Measurements from ENCODE around the gene CST7.
A peak's percentile ranks its signal among the peaks of the same experiment; 100 is the strongest.
"Not testable (repeated sequence)": the region's sequence is repeated elsewhere in the genome, so short reads cannot be mapped to it uniquely, and the experiment has no call there.

The CST7 gene

GRCh38 chr20:24994470-24995368 lies 45.6 kb downstream of the CST7 start:
- H3K4me1 ChIP-seq (ENCODE audit: control insufficient read depth, insufficient read depth, low read length): 0 out of 2 replicates have a peak, but pooled peaks cover 1% of the 10 kb centered on the region
- peak; percentile 58 for DNase-seq (ENCODE audit: low read depth, low spot score)
- no peaks in the 10 kb centered on the region for H3K27me3 ChIP-seq (ENCODE audit: control insufficient read depth, insufficient read depth, low read length)
- H3K4me3 ChIP-seq (ENCODE audit: low read length): no peak overlapping the region
- no peaks in the 10 kb centered on the region for H3K36me3 ChIP-seq (ENCODE audit: control insufficient read depth, insufficient read depth, low read length)
- WGBS (ENCODE audit: insufficient coverage, insufficient read length): no CpG with 5 or more reads among the region's 20 CpGs
- H3K9me3 ChIP-seq (ENCODE audit: control insufficient read depth, insufficient read depth, low read length): no peaks in the 10 kb centered on the region
- no peak overlapping the region for H3K27ac ChIP-seq (ENCODE audit: low read length)

GRCh38 chr20:24995741-24996448 lies 46.8 kb downstream of the CST7 start:
- Histone ChIP-seq H3K27ac (ENCODE audit: low read length) (no peak overlapping the region), H3K9me3 (ENCODE audit: control insufficient read depth, insufficient read depth, low read length) (no peaks in the 10 kb centered on the region), H3K4me1 (ENCODE audit: control insufficient read depth, insufficient read depth, low read length) (0 out of 2 replicates have a peak, but pooled peaks cover 1% of the 10 kb centered on the region), H3K27me3 (ENCODE audit: control insufficient read depth, insufficient read depth, low read length) (no peaks in the 10 kb centered on the region), H3K4me3 (ENCODE audit: low read length) (no peak overlapping the region), H3K36me3 (ENCODE audit: control insufficient read depth, insufficient read depth, low read length) (no peaks in the 10 kb centered on the region)
- DNase-seq (ENCODE audit: low read depth, low spot score): no peak
- WGBS (ENCODE audit: insufficient coverage, insufficient read length): no CpG with 5 or more reads among the region's 9 CpGs

- Histone ChIP-seq H3K4me1 (ENCODE audit: control insufficient read depth, insufficient read depth, low read length) (0 out of 2 replicates have a peak, but pooled peaks cover 1% of the 10 kb centered on the region), H3K27ac (ENCODE audit: low read length) (no peak overlapping the region), H3K36me3 (ENCODE audit: control insufficient read depth, insufficient read depth, low read length) (no peaks in the 10 kb centered on the region), H3K9me3 (ENCODE audit: control insufficient read depth, insufficient read depth, low read length) (no peaks in the 10 kb centered on the region), H3K27me3 (ENCODE audit: control insufficient read depth, insufficient read depth, low read length) (no peaks in the 10 kb centered on the region), H3K4me3 (ENCODE audit: low read length) (no peak overlapping the region)
- WGBS (ENCODE audit: insufficient coverage, insufficient read length): no CpG with 5 or more reads among the region's 9 CpGs
- no peak for DNase-seq (ENCODE audit: low read depth, low spot score)
These were observed 47.6 kb downstream of the CST7 start for GRCh38 chr20:24996449-24997377.

- H3K27me3 ChIP-seq (ENCODE audit: control insufficient read depth, insufficient read depth, low read length): no peaks in the 10 kb centered on the region
- H3K4me3 ChIP-seq (ENCODE audit: low read length): no peak overlapping the region
- no peak for DNase-seq (ENCODE audit: low read depth, low spot score)
- H3K36me3 ChIP-seq (ENCODE audit: control insufficient read depth, insufficient read depth, low read length): no peaks in the 10 kb centered on the region
- H3K4me1 ChIP-seq (ENCODE audit: control insufficient read depth, insufficient read depth, low read length): 0 out of 2 replicates have a peak, but pooled peaks cover 1% of the 10 kb centered on the region
- no CpG with 5 or more reads among the region's 3 CpGs for WGBS (ENCODE audit: insufficient coverage, insufficient read length)
- H3K27ac ChIP-seq (ENCODE audit: low read length): no peak overlapping the region
- no peaks in the 10 kb centered on the region for H3K9me3 ChIP-seq (ENCODE audit: control insufficient read depth, insufficient read depth, low read length)
These were observed 49.1 kb downstream of the CST7 start for GRCh38 chr20:24998121-24998520.

GRCh38 chr20:24998631-24999445 lies 49.8 kb downstream of the CST7 start:
- H3K4me1 ChIP-seq (ENCODE audit: control insufficient read depth, insufficient read depth, low read length): 0 out of 2 replicates have a peak, but pooled peaks cover 1% of the 10 kb centered on the region
- no peak overlapping the region for H3K27ac ChIP-seq (ENCODE audit: low read length)
- no peaks in the 10 kb centered on the region for H3K36me3 ChIP-seq (ENCODE audit: control insufficient read depth, insufficient read depth, low read length)
- DNase-seq (ENCODE audit: low read depth, low spot score): no peak
- H3K27me3 ChIP-seq (ENCODE audit: control insufficient read depth, insufficient read depth, low read length): no peaks in the 10 kb centered on the region
- WGBS (ENCODE audit: insufficient coverage, insufficient read length): no CpG with 5 or more reads among the region's 12 CpGs
- H3K9me3 ChIP-seq (ENCODE audit: control insufficient read depth, insufficient read depth, low read length): no peaks in the 10 kb centered on the region
- H3K4me3 ChIP-seq (ENCODE audit: low read length): no peak overlapping the region

- H3K36me3 ChIP-seq (ENCODE audit: control insufficient read depth, insufficient read depth, low read length): no peaks in the 10 kb centered on the region
- no peak overlapping the region for H3K4me3 ChIP-seq (ENCODE audit: low read length)
- H3K27me3 ChIP-seq (ENCODE audit: control insufficient read depth, insufficient read depth, low read length): no peaks in the 10 kb centered on the region
- H3K4me1 ChIP-seq (ENCODE audit: control insufficient read depth, insufficient read depth, low read length): 0 out of 2 replicates have a peak, but pooled peaks cover 1% of the 10 kb centered on the region
- no peak for DNase-seq (ENCODE audit: low read depth, low spot score)
- WGBS (ENCODE audit: insufficient coverage, insufficient read length): no CpG with 5 or more reads among the region's 4 CpGs
- H3K27ac ChIP-seq (ENCODE audit: low read length): no peak overlapping the region
- no peaks in the 10 kb centered on the region for H3K9me3 ChIP-seq (ENCODE audit: control insufficient read depth, insufficient read depth, low read length)
These were observed 50.5 kb downstream of the CST7 start for GRCh38 chr20:24999568-24999967.

GRCh38 chr20:25000268-25000801 lies 51.3 kb downstream of the CST7 start:
- H3K27ac ChIP-seq (ENCODE audit: low read length): no peak overlapping the region
- WGBS (ENCODE audit: insufficient coverage, insufficient read length): no CpG with 5 or more reads among the region's 4 CpGs

GRCh38 chr20:25001323-25001722 lies 52.3 kb downstream of the CST7 start:
- WGBS (ENCODE audit: insufficient coverage, insufficient read length): no CpG with 5 or more reads among the region's 4 CpGs
- DNase-seq (ENCODE audit: low read depth, low spot score): not testable (repeated sequence)

More at GRCh38 chr20:25000268-25000801, 51.3 kb downstream of the CST7 start:
- H3K36me3 ChIP-seq (ENCODE audit: control insufficient read depth, insufficient read depth, low read length): no peaks in the 10 kb centered on the region
- no peaks in the 10 kb centered on the region for H3K27me3 ChIP-seq (ENCODE audit: control insufficient read depth, insufficient read depth, low read length)
- H3K4me1 ChIP-seq (ENCODE audit: control insufficient read depth, insufficient read depth, low read length): no peaks in the 10 kb centered on the region
- H3K9me3 ChIP-seq (ENCODE audit: control insufficient read depth, insufficient read depth, low read length): no peaks in the 10 kb centered on the region
- no peak overlapping the region for H3K4me3 ChIP-seq (ENCODE audit: low read length)
- DNase-seq (ENCODE audit: low read depth, low spot score): no peak

GRCh38 chr20:25003002-25003401 lies 53.9 kb downstream of the CST7 start:
- no CpG with 5 or more reads among the region's 1 CpG for WGBS (ENCODE audit: insufficient coverage, insufficient read length)
- DNase-seq (ENCODE audit: low read depth, low spot score): no peak

More at GRCh38 chr20:25001323-25001722, 52.3 kb downstream of the CST7 start:
- not testable (repeated sequence) for H3K36me3 ChIP-seq (ENCODE audit: control insufficient read depth, insufficient read depth, low read length); H3K4me3 ChIP-seq (ENCODE audit: low read length); H3K9me3 ChIP-seq (ENCODE audit: control insufficient read depth, insufficient read depth, low read length); H3K27ac ChIP-seq (ENCODE audit: low read length); H3K27me3 ChIP-seq (ENCODE audit: control insufficient read depth, insufficient read depth, low read length); H3K4me1 ChIP-seq (ENCODE audit: control insufficient read depth, insufficient read depth, low read length)

More at GRCh38 chr20:25003002-25003401, 53.9 kb downstream of the CST7 start:
- no peaks in the 10 kb centered on the region for H3K4me1 ChIP-seq (ENCODE audit: control insufficient read depth, insufficient read depth, low read length)
- H3K36me3 ChIP-seq (ENCODE audit: control insufficient read depth, insufficient read depth, low read length): no peaks in the 10 kb centered on the region
- no peaks in the 10 kb centered on the region for H3K9me3 ChIP-seq (ENCODE audit: control insufficient read depth, insufficient read depth, low read length)
- H3K27ac ChIP-seq (ENCODE audit: low read length): no peak overlapping the region
- H3K27me3 ChIP-seq (ENCODE audit: control insufficient read depth, insufficient read depth, low read length): no peaks in the 10 kb centered on the region
- no peak overlapping the region for H3K4me3 ChIP-seq (ENCODE audit: low read length)
